HG03095 (cell line): ENCODE results near the gene LFNG.

Source experiments
- ATAC-seq: cut with Tn5 transposase; IDR thresholded peaks from one replicate; pipeline ENCODE4 v1.9.1; 2021; ENCODE audit warnings: moderate library complexity; ENCODE audit not compliant: unreplicated experiment

The LFNG gene

GRCh38 chr7:2502647-2502966 is 17.0 kb upstream of the LFNG start:
- ATAC-seq, result no peak

GRCh38 chr7:2503056-2503941 is 16.3 kb upstream of the LFNG start:
- ATAC-seq, result no peak

GRCh38 chr7:2504128-2504888 is 15.3 kb upstream of the LFNG start:
- no peak for ATAC-seq

- no peak for ATAC-seq
These were observed 14.6 kb upstream of the LFNG start for GRCh38 chr7:2504889-2505375.

- ATAC-seq, result no peak
These were observed 14.2 kb upstream of the LFNG start for GRCh38 chr7:2505401-2505800.

- no peak for ATAC-seq
These were observed 12.2 kb upstream of the LFNG start for GRCh38 chr7:2507208-2507916.

- no peak for ATAC-seq
These were observed 11.7 kb upstream of the LFNG start for GRCh38 chr7:2507917-2508306.

GRCh38 chr7:2508327-2509215 is 11.0 kb upstream of the LFNG start:
- ATAC-seq, result no peak

- no peak for ATAC-seq
These were observed 10.2 kb upstream of the LFNG start for GRCh38 chr7:2509298-2509906.

- ATAC-seq, result no peak
These were observed 9.3 kb upstream of the LFNG start for GRCh38 chr7:2510130-2510776.

GRCh38 chr7:2510909-2511768 is 8.4 kb upstream of the LFNG start:
- ATAC-seq, result no peak

GRCh38 chr7:2511769-2512168 is 7.8 kb upstream of the LFNG start:
- ATAC-seq, result no peak

GRCh38 chr7:2512179-2512661 is 7.4 kb upstream of the LFNG start:
- no peak for ATAC-seq

- ATAC-seq, result no peak
These were observed 6.9 kb upstream of the LFNG start for GRCh38 chr7:2512713-2513112.

GRCh38 chr7:2513702-2514101 is 5.9 kb upstream of the LFNG start:
- no peak for ATAC-seq

- no peak for ATAC-seq
These were observed 4.8 kb upstream of the LFNG start for GRCh38 chr7:2514473-2515423.

- no peak for ATAC-seq
These were observed 4.0 kb upstream of the LFNG start for GRCh38 chr7:2515424-2516193.
